Cardiac fibroblast (primary cell): ENCODE measurements around the gene OR8G5.

Experiments
- DNase-seq, 2 donors: peaks; one replicate each; pipeline versions ENCODE4 v3.0.0 to v3.0.0-alpha.2; 2010; ENCODE audit warnings: low read depth in 2 of 2
- H3K4me3 ChIP-seq, 2 donors: replicated peaks in 1 of 2; 1 replicate in 1 of 2; 2 replicates in 1 of 2; pipeline ENCODE4 v1.5.1; 2011; ENCODE audit warnings: low read depth in 2 of 2, low read length in 2 of 2, mild to moderate bottlenecking in 2 of 2, moderate library complexity in 1 of 2
- CTCF ChIP-seq: IDR thresholded peaks from one replicate; pipeline ENCODE4 v1.5.1; 2011; ENCODE audit warnings: low read depth, mild to moderate bottlenecking, low read length, inconsistent platforms

Gene OR8G5

GRCh38 chr11:124311670-124312069 lies 55.5 kb downstream of the OR8G5 start:
- H3K4me3 ChIP-seq = no peak overlapping the region
- no peak for TF ChIP-seq CTCF

GRCh38 chr11:124313131-124313530 lies 57.0 kb downstream of the OR8G5 start:
- H3K4me3 ChIP-seq = no peak overlapping the region
- no peak for DNase-seq
- TF ChIP-seq CTCF = no peak

More at GRCh38 chr11:124311670-124312069, 55.5 kb downstream of the OR8G5 start:
- no peak for DNase-seq

DNA sequence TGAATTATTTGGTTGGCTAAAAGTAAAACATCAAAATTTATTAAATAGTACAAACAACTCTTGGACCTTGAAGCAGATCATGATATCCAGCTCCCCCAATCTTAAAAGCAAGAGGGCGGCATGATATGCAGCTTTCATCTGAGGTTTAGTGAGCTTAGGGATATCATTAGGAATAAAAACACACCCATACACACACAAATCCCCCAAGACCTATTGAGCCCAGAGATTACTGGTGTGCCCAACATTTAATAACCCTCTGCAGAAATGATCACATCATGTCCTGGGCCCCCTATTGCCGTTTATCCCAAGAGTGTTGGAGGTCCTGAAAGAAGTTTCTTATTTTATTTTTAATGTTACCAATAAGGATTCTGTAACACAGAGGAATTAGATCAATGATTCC lies 57.7 kb downstream of the OR8G5 start, which contains the start of gene OR8D1:
Gene OR8D1, minus strand, starts transcription at position 101 of the 400 bp plus-strand sequence. CDS start 3,183 bp downstream, outside the sequence.
- H3K4me3 ChIP-seq = no peak within 1 kb of the TSS
- DNase-seq = no peak
- no peak for TF ChIP-seq CTCF

DNA sequence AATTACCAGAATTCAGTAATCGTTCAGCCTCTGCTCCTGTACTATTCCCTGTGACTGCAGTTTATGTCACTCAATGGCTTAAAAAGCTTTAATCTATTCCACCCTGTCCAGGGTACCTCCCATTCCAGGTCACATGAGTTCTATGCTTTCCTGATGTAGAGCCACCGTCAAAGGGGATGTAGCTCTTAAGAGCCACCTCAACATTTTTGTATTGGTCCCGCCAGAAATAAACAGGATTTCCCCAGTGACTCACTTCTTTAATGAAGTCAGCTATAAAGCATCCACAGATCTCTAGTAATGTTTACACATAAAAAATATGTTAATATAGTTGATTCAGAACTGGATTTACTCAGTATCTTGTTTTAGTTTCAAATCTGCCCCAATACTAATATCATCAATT lies 58.9 kb downstream of the OR8G5 start:
- DNase-seq = peak in 1 of 2 donors; percentile 86
- no peak overlapping the region for H3K4me3 ChIP-seq

More for the DNA sequence above, 58.9 kb downstream of the OR8G5 start:
- TF ChIP-seq CTCF = no peak
